Stomach (tissue), 9 donors: ENCODE results near the gene SEMA4B. TPM values are rescaled to one million over a fixed set of nuclear protein-coding genes. Genes with fewer than 3 reads are reported as not detected.

ENCODE experiments used
- DNase-seq, 2 donors: peaks; one replicate each; pipeline versions ENCODE4 v3.0.0 to v3.0.0-alpha.2; 2013 to 2019
- H3K27ac ChIP-seq, 5 donors: fragments of 200-600 bp in 4 of 5; sonication (generic) in 4 of 5; one replicate each; pipeline ENCODE4 v1.5.1; 2013 to 2019; ENCODE audit warnings: mild to moderate bottlenecking in 1 of 5, moderate library complexity in 1 of 5
- H3K27me3 ChIP-seq, 3 donors: fragments of 200-600 bp; sonication (generic); one replicate each; pipeline ENCODE4 v1.5.1; 2017 to 2019; ENCODE audit warnings: mixed run types in 1 of 3
- H3K36me3 ChIP-seq, 4 donors: fragments of 200-600 bp; sonication (generic); 1 replicate in 3 of 4; 2 replicates in 1 of 4; pipeline ENCODE4 v1.5.1; 2016 to 2019
- H3K4me1 ChIP-seq, 4 donors: fragments of 200-600 bp; sonication (generic); one replicate each; pipeline ENCODE4 v1.5.1; 2016 to 2019
- H3K4me3 ChIP-seq, 4 donors: fragments of 200-600 bp; sonication (generic) in 3 of 4; one replicate each; pipeline ENCODE4 v1.5.1; 2016 to 2019; ENCODE audit warnings: mild to moderate bottlenecking in 1 of 4
- H3K9me3 ChIP-seq, 4 donors: fragments of 200-600 bp; sonication (generic); one replicate each; pipeline ENCODE4 v1.5.1; 2016 to 2019
- CTCF ChIP-seq, 7 experiments: fragments of 450-650 bp in 4 of 7; fragments of 200-600 bp in 3 of 7; sonication (generic) in 3 of 7; IDR thresholded peaks; one replicate each; pipeline ENCODE4 v1.5.1; 2016 to 2019; ENCODE audit warnings: antibody characterized with exemption in 7 of 7, control low read depth in 2 of 7, mild to moderate bottlenecking in 1 of 7
- EP300 ChIP-seq: sonication (generic); formaldehyde crosslinking; IDR thresholded peaks from one replicate; pipeline ENCODE4 v1.6.1; 2017; ENCODE audit warnings: antibody characterized with exemption
- POLR2A ChIP-seq, 4 donors: fragments of 450-650 bp; IDR thresholded peaks; one replicate each; pipeline ENCODE4 v1.6.1; 2016; ENCODE audit warnings: antibody characterized with exemption in 4 of 4, control low read depth in 2 of 4, mild to moderate bottlenecking in 1 of 4, moderate library complexity in 1 of 4
- POLR2AphosphoS5 ChIP-seq, 3 donors: sonication (generic); formaldehyde crosslinking; IDR thresholded peaks; one replicate each; pipeline ENCODE4 v1.6.1; 2016; ENCODE audit warnings: antibody characterized with exemption in 3 of 3
- WGBS, 5 donors: extraction: QIAGEN DNeasy Blood & Tissue Kit in 3 of 5; methylation state at CpG; one replicate each; pipeline versions ENCODE4 v1.1.5 to v1.1.7; 2013 to 2018; 5-methylcytosine and 5-hydroxymethylcytosine counted together
- intact Hi-C: fragments of 100-400 bp; cut with DNase I; formaldehyde crosslinking; loops from one replicate; pipeline ENCODE4 v1.15.1; 2023; ENCODE audit warnings: low total_unique reads
- polyA plus RNA-seq, 3 donors: library from polyadenylated mRNA; stranded (reverse); fragments of 200-250 nt; gene quantifications; one replicate each; pipeline ENCODE4 v1.2.3, GENCODE V29; 2013
- total RNA-seq, 5 donors: library from RNA; depleted of rRNA; stranded (reverse); fragments of >200 nt; gene quantifications; one replicate each; pipeline versions ENCODE4 v1.1.0 to v1.2.3, GENCODE V29; 2014 to 2016
- donor health status: healthy with polysubstance abuse.
- donor health status: Bipolar disorder and iron deficiency.
- donor health status: healthy.

SEMA4B gene
- total and polyA plus RNA-seq, 8 donors: 11.3 to 199 (median 53.2) TPM

GRCh38 chr15:90212221-90213098 lies 11.3 kb downstream of the SEMA4B start:
- no peak for TF ChIP-seq EP300
- 41 to 65% (median 50%) methylated on average over 29 to 35 of the region's 35 CpGs for WGBS, 5 donors
- no peaks in the 10 kb centered on the region for H3K9me3 ChIP-seq
- peak; percentile 63 to 76 for DNase-seq
- H3K4me3 ChIP-seq: no peak overlapping the region
- H3K27me3 ChIP-seq: no peaks in the 10 kb centered on the region
- intact Hi-C loops: no loop called here
- peaks cover 2 to 33% (median 13%) of the 10 kb centered on the region in 4 donors for H3K36me3 ChIP-seq
- H3K27ac ChIP-seq: peak overlapping the region; percentile 83 to 89 (median 84)
- H3K4me1 ChIP-seq: peaks cover 39 to 63% (median 54%) of the 10 kb centered on the region in 4 donors

- Histone ChIP-seq H3K27me3 (no peaks in the 10 kb centered on the region), H3K9me3 (no peaks in the 10 kb centered on the region), H3K4me1 (peaks cover 39 to 62% (median 52%) of the 10 kb centered on the region in 4 donors), H3K36me3 (peaks cover 10 to 33% (median 18%) of the 10 kb centered on the region in 4 donors), H3K4me3 (no peak overlapping the region), H3K27ac (peak overlapping the region; percentile 78 to 89 (median 84))
- 27 to 61% (median 37%) methylated on average over 11 to 12 of the region's 12 CpGs for WGBS, 5 donors
- no peak for TF ChIP-seq POLR2A (IDR thresholded peaks at IDR 0.05)
- no peak for TF ChIP-seq CTCF (IDR thresholded peaks at IDR 0.05)
- no peak for TF ChIP-seq EP300
- peak in 2 of 3 donors; percentile 72 to 85 for TF ChIP-seq POLR2AphosphoS5 (IDR thresholded peaks at IDR 0.05)
- intact Hi-C loops: no loop called here
- DNase-seq: peak; percentile 88 to 90
Observed at GRCh38 chr15:90213122-90213817, 12.1 kb downstream of the SEMA4B start.

DNA sequence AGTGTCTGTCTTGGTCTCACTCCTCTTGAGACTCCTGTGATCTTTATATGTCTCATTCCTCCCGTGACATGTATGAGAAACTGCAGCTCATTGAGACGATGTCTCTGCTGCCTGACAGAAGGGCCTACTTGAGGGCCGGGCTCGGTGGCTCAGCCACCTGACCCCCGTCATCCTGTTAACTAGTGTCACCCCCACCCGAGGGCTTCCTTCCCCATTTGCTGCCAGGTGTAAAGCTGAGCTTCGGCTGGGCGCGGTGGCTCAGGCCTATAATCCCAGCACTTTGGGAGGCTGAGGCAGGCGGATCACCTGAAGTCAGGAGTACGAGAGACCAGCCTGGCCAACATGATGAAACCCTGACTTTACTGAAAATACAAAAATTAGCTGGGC lies 12.7 kb downstream of the SEMA4B start:
- DNase-seq: no peak
- intact Hi-C loops: no loop called here

DNA sequence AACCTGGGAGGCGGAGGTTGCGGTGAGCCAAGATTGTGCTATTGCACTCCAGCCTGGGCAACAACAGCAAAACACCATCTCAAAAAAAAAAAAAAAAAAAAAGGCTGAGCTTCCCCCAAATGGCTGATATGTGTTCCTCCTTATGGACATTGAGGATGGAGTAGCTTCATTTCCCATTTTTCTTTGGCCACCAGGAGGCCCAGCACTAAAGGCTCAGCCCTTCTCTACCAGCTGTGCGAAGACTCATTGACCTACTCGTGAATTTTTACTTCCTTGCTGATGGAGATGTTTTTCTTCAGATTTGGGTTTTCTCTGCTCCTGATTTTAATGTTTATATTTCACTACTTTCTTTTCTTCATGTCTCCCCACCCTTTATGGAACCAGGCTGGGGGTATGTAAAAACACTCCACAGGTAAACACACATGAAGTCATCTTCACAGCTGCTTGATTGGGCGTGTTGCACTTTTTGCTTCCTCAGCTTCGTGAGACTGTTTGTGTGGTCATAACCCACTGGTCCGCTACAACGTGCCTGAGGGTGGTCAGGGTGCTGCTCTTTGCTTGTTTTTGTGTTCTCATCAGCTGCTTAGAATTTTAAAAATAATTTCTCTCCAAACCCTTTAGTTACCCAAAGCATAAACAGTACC lies 13.5 kb downstream of the SEMA4B start:
- peak overlapping the region; percentile 78 to 89 (median 84) for H3K27ac ChIP-seq
- 68 to 73% (median 72%) methylated on average over 8 of the region's 8 CpGs for WGBS, 5 donors
- no peak for DNase-seq
- peaks cover 13 to 34% (median 26%) of the 10 kb centered on the region in 4 donors for H3K36me3 ChIP-seq
- H3K4me1 ChIP-seq: peaks cover 44 to 67% (median 50%) of the 10 kb centered on the region in 4 donors
- TF ChIP-seq POLR2AphosphoS5 (IDR thresholded peaks at IDR 0.05) (no peak), CTCF (IDR thresholded peaks at IDR 0.05) (peak in 2 of 7 experiments; percentile 9 to 15)
- no peaks in the 10 kb centered on the region for H3K27me3 ChIP-seq
- no peaks in the 10 kb centered on the region for H3K9me3 ChIP-seq
- intact Hi-C loops: no loop called here
- no peak overlapping the region for H3K4me3 ChIP-seq

More for the DNA sequence above, 12.7 kb downstream of the SEMA4B start:
- H3K27ac ChIP-seq: peak overlapping the region; percentile 78 to 89 (median 84)
- no peak overlapping the region for H3K4me3 ChIP-seq
- 34 to 76% (median 62%) methylated on average over 11 of the region's 11 CpGs for WGBS, 5 donors
- H3K9me3 ChIP-seq: no peaks in the 10 kb centered on the region
- peaks cover 39 to 62% (median 52%) of the 10 kb centered on the region in 4 donors for H3K4me1 ChIP-seq
- H3K36me3 ChIP-seq: peaks cover 13 to 36% (median 22%) of the 10 kb centered on the region in 4 donors
- H3K27me3 ChIP-seq: no peaks in the 10 kb centered on the region
- TF ChIP-seq CTCF (IDR thresholded peaks at IDR 0.05) (no peak), POLR2A (IDR thresholded peaks at IDR 0.05) (no peak), EP300 (no peak), POLR2AphosphoS5 (IDR thresholded peaks at IDR 0.05) (no peak)
